GM23338 (cell line): ENCODE results near the gene GPA33. TPM values are rescaled to one million over a fixed set of nuclear protein-coding genes. Genes with fewer than 3 reads are reported as not detected.

Experiments used
- ATAC-seq: fragments of 200-7000 bp; cut with Tn5 transposase; 3 replicates; pipeline ENCODE4 v1.9.1; 2020
- DNase-seq: peaks from one replicate; pipeline ENCODE4 v3.0.0-alpha.2; 2015; ENCODE audit warnings: low spot score
- H2AFZ ChIP-seq: fragments of 200-600 bp; sonication (generic); 2 replicates; pipeline ENCODE4 v1.8.0; 2016; ENCODE audit warnings: antibody characterized with exemption, mild to moderate bottlenecking, moderate library complexity
- H3F3A ChIP-seq: fragments of 200-600 bp; sonication (generic); replicated peaks from 2 replicates; pipeline ENCODE4 v1.8.0; 2017; ENCODE audit warnings: antibody characterized with exemption, mixed run types, low read depth
- H3K27ac ChIP-seq: fragments of 200-600 bp; sonication (generic); 2 replicates; pipeline ENCODE4 v1.6.1; 2016; ENCODE audit warnings: low read depth
- H3K27me3 ChIP-seq: fragments of 200-600 bp; sonication (generic); 2 replicates; pipeline ENCODE4 v1.8.0; 2016; ENCODE audit warnings: mild to moderate bottlenecking, mixed run types, moderate library complexity; ENCODE audit not compliant: insufficient read depth
- H3K36me3 ChIP-seq: fragments of 200-600 bp; sonication (generic); 2 replicates; pipeline ENCODE4 v1.8.0; 2016; ENCODE audit warnings: mild to moderate bottlenecking; ENCODE audit not compliant: insufficient read depth
- H3K4me1 ChIP-seq: fragments of 200-600 bp; sonication (generic); 2 replicates; pipeline ENCODE4 v1.8.0; 2016; ENCODE audit warnings: mild to moderate bottlenecking, moderate library complexity; ENCODE audit not compliant: insufficient read depth
- H3K4me2 ChIP-seq: fragments of 200-600 bp; sonication (generic); 2 replicates; pipeline ENCODE4 v1.7.1; 2017; ENCODE audit warnings: mixed run types
- H3K4me3 ChIP-seq: fragments of 200-600 bp; sonication (generic); 2 replicates; pipeline ENCODE4 v1.6.1; 2016; ENCODE audit warnings: mixed run types
- H3K79me2 ChIP-seq: fragments of 200-600 bp; sonication (generic); replicated peaks from 2 replicates; pipeline ENCODE4 v1.8.0; 2017; ENCODE audit warnings: mild to moderate bottlenecking; ENCODE audit not compliant: insufficient read depth
- H3K9me2 ChIP-seq: fragments of 200-600 bp; sonication (generic); 2 replicates; pipeline ENCODE4 v1.8.0; 2017; ENCODE audit not compliant: insufficient read depth
- H4K20me1 ChIP-seq: fragments of 200-600 bp; sonication (generic); replicated peaks from 2 replicates; pipeline ENCODE4 v1.8.0; 2017; ENCODE audit warnings: mild to moderate bottlenecking; ENCODE audit not compliant: insufficient read depth
- H3K27ac Mint-ChIP-seq: 2 replicates; pipeline ENCODE4 v1.8.0; 2020; ENCODE audit warnings: inconsistent platforms, mild to moderate bottlenecking, moderate library complexity, mixed read lengths
- H3K27me3 Mint-ChIP-seq: 3 replicates; pipeline ENCODE4 v1.8.0; 2022; ENCODE audit warnings: low read depth, mild to moderate bottlenecking, moderate library complexity, mixed read lengths, inconsistent platforms; ENCODE audit not compliant: insufficient read depth, poor library complexity
- H3K36me3 Mint-ChIP-seq: 3 replicates; pipeline ENCODE4 v1.8.0; 2021; ENCODE audit warnings: low read depth, mild to moderate bottlenecking, inconsistent platforms, moderate library complexity, mixed read lengths
- H3K4me1 Mint-ChIP-seq: 3 replicates; pipeline ENCODE4 v1.8.0; 2020; ENCODE audit warnings: mild to moderate bottlenecking, inconsistent platforms, mixed read lengths
- H3K4me3 Mint-ChIP-seq: 3 replicates; pipeline ENCODE4 v1.8.0; 2021; ENCODE audit warnings: moderate library complexity, mild to moderate bottlenecking, inconsistent platforms, mixed read lengths
- H3K9me3 Mint-ChIP-seq: 3 replicates; pipeline ENCODE4 v1.8.0; 2020; ENCODE audit warnings: moderate library complexity, mild to moderate bottlenecking, inconsistent platforms, mixed read lengths
- NANOG ChIP-seq: IDR thresholded peaks from 2 replicates; pipeline ENCODE4 v1.6.1; 2016; ENCODE audit warnings: antibody characterized with exemption, borderline replicate concordance
- STAT1 ChIP-seq: IDR thresholded peaks from one replicate; pipeline ENCODE4 v1.6.1; 2016; ENCODE audit warnings: antibody characterized with exemption; ENCODE audit not compliant: unreplicated experiment
- polyA plus RNA-seq: library from polyadenylated mRNA; unstranded; fragments of >200 nt; fragmentation: Nextera tagmentation; extraction: Ambion mirVana; gene quantifications from 2 replicates; pipeline ENCODE4 v1.2.1, GENCODE V29; 2016
- total RNA-seq: library from RNA; depleted of rRNA; stranded (reverse); fragments of >200 nt; shearing (Covaris generic); gene quantifications from 2 replicates; pipeline ENCODE4 v1.2.3, GENCODE V29; 2014
- TF ChIP-seq, protein P1 (sequence below): fragments of 250-450 bp; sonication (Bioruptor Pico); IDR thresholded peaks from 2 replicates; pipeline ENCODE4 v1.5.0; 2020; ENCODE audit warnings: mild to moderate bottlenecking, moderate library complexity
- TF ChIP-seq, protein P2 (sequence below): IDR thresholded peaks from one replicate; pipeline ENCODE4 v1.6.1; 2018; ENCODE audit warnings: antibody characterized with exemption; ENCODE audit not compliant: unreplicated experiment
- TF ChIP-seq, protein P3 (sequence below), 2 experiments: fragments of 200-600 bp in 1 of 2; sonication (generic) in 1 of 2; conservative IDR thresholded peaks; 2 replicates each; pipeline versions ENCODE4 v1.5.1 to v1.6.1; 2016 to 2017; ENCODE audit warnings: antibody characterized with exemption in 2 of 2, low read depth in 2 of 2, mild to moderate bottlenecking in 2 of 2, moderate library complexity in 1 of 2

Gene GPA33
- total and polyA plus RNA-seq, 2 experiments from 2014 or later = 0.10 to 0.28 TPM

DNA sequence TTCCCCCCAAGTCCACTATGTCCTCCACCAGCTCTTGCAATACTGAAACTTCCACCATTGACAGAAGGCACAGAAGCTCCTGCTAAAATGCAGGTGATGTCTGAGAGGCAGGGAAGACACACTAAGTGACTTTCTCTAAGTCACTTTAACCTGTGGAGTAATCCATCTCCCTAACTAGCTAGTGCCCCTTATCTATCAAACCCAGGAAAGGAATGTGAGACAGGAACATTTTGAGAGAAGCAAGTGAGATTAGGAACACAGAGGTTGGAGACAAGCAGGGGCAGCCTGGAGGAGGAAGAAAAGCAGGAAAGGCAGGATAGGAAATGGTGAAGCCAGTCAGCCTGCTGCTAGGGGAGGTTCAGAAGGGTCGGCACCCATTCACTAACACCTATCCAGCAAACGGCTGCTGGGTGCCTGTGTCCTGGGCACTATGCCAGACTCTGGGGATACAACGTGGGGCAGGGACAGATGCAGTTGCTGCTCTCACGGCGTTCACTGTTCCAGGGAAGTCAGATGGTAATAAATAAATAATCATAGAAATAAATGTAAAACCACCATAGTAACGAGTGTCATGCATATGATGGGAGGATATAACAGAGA is 7.0 kb downstream of the GPA33 start (continued):
- TF ChIP-seq, protein P1, sequence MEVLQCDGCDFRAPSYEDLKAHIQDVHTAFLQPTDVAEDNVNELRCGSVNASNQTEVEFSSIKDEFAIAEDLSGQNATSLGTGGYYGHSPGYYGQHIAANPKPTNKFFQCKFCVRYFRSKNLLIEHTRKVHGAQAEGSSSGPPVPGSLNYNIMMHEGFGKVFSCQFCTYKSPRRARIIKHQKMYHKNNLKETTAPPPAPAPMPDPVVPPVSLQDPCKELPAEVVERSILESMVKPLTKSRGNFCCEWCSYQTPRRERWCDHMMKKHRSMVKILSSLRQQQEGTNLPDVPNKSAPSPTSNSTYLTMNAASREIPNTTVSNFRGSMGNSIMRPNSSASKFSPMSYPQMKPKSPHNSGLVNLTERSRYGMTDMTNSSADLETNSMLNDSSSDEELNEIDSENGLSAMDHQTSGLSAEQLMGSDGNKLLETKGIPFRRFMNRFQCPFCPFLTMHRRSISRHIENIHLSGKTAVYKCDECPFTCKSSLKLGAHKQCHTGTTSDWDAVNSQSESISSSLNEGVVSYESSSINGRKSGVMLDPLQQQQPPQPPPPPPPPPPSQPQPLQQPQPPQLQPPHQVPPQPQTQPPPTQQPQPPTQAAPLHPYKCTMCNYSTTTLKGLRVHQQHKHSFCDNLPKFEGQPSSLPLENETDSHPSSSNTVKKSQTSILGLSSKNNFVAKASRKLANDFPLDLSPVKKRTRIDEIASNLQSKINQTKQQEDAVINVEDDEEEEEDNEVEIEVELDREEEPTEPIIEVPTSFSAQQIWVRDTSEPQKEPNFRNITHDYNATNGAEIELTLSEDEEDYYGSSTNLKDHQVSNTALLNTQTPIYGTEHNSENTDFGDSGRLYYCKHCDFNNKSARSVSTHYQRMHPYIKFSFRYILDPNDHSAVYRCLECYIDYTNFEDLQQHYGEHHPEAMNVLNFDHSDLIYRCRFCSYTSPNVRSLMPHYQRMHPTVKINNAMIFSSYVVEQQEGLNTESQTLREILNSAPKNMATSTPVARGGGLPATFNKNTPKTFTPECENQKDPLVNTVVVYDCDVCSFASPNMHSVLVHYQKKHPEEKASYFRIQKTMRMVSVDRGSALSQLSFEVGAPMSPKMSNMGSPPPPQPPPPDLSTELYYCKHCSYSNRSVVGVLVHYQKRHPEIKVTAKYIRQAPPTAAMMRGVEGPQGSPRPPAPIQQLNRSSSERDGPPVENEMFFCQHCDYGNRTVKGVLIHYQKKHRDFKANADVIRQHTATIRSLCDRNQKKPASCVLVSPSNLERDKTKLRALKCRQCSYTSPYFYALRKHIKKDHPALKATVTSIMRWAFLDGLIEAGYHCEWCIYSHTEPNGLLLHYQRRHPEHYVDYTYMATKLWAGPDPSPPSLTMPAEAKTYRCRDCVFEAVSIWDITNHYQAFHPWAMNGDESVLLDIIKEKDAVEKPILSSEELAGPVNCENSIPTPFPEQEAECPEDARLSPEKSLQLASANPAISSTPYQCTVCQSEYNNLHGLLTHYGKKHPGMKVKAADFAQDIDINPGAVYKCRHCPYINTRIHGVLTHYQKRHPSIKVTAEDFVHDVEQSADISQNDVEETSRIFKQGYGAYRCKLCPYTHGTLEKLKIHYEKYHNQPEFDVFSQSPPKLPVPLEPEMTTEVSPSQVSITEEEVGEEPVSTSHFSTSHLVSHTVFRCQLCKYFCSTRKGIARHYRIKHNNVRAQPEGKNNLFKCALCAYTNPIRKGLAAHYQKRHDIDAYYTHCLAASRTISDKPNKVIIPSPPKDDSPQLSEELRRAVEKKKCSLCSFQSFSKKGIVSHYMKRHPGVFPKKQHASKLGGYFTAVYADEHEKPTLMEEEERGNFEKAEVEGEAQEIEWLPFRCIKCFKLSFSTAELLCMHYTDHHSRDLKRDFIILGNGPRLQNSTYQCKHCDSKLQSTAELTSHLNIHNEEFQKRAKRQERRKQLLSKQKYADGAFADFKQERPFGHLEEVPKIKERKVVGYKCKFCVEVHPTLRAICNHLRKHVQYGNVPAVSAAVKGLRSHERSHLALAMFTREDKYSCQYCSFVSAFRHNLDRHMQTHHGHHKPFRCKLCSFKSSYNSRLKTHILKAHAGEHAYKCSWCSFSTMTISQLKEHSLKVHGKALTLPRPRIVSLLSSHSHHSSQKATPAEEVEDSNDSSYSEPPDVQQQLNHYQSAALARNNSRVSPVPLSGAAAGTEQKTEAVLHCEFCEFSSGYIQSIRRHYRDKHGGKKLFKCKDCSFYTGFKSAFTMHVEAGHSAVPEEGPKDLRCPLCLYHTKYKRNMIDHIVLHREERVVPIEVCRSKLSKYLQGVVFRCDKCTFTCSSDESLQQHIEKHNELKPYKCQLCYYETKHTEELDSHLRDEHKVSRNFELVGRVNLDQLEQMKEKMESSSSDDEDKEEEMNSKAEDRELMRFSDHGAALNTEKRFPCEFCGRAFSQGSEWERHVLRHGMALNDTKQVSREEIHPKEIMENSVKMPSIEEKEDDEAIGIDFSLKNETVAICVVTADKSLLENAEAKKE (CRISPR knock-in tag) = no peak
- TF ChIP-seq NANOG (no peak), STAT1 (no peak)
- TF ChIP-seq, protein P2, sequence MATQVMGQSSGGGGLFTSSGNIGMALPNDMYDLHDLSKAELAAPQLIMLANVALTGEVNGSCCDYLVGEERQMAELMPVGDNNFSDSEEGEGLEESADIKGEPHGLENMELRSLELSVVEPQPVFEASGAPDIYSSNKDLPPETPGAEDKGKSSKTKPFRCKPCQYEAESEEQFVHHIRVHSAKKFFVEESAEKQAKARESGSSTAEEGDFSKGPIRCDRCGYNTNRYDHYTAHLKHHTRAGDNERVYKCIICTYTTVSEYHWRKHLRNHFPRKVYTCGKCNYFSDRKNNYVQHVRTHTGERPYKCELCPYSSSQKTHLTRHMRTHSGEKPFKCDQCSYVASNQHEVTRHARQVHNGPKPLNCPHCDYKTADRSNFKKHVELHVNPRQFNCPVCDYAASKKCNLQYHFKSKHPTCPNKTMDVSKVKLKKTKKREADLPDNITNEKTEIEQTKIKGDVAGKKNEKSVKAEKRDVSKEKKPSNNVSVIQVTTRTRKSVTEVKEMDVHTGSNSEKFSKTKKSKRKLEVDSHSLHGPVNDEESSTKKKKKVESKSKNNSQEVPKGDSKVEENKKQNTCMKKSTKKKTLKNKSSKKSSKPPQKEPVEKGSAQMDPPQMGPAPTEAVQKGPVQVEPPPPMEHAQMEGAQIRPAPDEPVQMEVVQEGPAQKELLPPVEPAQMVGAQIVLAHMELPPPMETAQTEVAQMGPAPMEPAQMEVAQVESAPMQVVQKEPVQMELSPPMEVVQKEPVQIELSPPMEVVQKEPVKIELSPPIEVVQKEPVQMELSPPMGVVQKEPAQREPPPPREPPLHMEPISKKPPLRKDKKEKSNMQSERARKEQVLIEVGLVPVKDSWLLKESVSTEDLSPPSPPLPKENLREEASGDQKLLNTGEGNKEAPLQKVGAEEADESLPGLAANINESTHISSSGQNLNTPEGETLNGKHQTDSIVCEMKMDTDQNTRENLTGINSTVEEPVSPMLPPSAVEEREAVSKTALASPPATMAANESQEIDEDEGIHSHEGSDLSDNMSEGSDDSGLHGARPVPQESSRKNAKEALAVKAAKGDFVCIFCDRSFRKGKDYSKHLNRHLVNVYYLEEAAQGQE = no peak

DNA sequence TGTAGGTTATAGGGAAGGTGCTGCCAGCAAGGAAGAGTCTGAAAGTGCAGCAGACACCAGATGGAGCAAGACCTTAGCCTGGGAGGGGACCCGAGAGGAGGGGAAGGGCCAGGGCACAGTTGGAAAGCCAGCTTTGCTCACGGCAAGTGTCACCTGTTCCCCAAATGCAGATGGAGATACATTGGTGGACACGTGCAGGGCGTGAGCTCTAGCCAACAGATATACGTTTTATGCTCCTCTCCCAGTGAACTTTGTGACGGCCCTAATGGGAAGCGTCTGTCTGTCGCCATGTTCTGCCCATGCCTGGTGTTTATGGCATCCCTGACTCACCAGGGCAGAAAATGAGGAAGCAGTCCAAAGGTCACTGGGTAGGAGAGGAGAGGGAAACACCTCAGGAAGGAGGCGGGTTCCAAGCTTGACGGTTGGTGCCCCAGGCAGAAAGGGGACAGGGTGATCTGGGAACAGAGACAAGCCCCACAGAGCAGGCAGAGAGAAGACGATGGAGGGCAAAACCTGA is 7.6 kb downstream of the GPA33 start:
- H3K4me1 ChIP-seq = no peaks in the 10 kb centered on the region
- no peak overlapping the region for H3K27ac ChIP-seq
- no peaks in the 10 kb centered on the region for H3K36me3 Mint-ChIP-seq
- H3K27me3 ChIP-seq = no peaks in the 10 kb centered on the region
- no peaks in the 10 kb centered on the region for H4K20me1 ChIP-seq
- H2AFZ ChIP-seq = no peak overlapping the region
- no peaks in the 10 kb centered on the region for H3F3A ChIP-seq
- ATAC-seq (no peak), DNase-seq (no peak)
- no peaks in the 10 kb centered on the region for H3K9me3 Mint-ChIP-seq
- no peaks in the 10 kb centered on the region for H3K36me3 ChIP-seq
- no peaks in the 10 kb centered on the region for H3K79me2 ChIP-seq
- H3K4me1 Mint-ChIP-seq = peaks cover 2% of the 10 kb centered on the region; the same call in 1 of the 3 replicates
- no peak overlapping the region for H3K4me3 ChIP-seq
- no peak overlapping the region for H3K27ac Mint-ChIP-seq
- no peaks in the 10 kb centered on the region for H3K27me3 Mint-ChIP-seq
- no peaks in the 10 kb centered on the region for H3K9me2 ChIP-seq
- no peak overlapping the region for H3K4me3 Mint-ChIP-seq
- no peak overlapping the region for H3K4me2 ChIP-seq
- TF ChIP-seq, protein P3, sequence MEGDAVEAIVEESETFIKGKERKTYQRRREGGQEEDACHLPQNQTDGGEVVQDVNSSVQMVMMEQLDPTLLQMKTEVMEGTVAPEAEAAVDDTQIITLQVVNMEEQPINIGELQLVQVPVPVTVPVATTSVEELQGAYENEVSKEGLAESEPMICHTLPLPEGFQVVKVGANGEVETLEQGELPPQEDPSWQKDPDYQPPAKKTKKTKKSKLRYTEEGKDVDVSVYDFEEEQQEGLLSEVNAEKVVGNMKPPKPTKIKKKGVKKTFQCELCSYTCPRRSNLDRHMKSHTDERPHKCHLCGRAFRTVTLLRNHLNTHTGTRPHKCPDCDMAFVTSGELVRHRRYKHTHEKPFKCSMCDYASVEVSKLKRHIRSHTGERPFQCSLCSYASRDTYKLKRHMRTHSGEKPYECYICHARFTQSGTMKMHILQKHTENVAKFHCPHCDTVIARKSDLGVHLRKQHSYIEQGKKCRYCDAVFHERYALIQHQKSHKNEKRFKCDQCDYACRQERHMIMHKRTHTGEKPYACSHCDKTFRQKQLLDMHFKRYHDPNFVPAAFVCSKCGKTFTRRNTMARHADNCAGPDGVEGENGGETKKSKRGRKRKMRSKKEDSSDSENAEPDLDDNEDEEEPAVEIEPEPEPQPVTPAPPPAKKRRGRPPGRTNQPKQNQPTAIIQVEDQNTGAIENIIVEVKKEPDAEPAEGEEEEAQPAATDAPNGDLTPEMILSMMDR (conservative IDR thresholded peaks at IDR 0.05; ENCODE audit: low read depth in 2 of 2) = peak in 1 of 2 experiments; percentile 11; a peak in 1 of 4 replicates
